Measurements from ENCODE around the gene UBE2J2. TPM values are rescaled to one million over a fixed set of nuclear protein-coding genes. Genes with fewer than 3 reads are reported as not detected.

Gene UBE2J2
- total and polyA plus RNA-seq, 2 donors (not counting 3 experiments of a cell fraction or from before 2014, with no cell fraction given): 60.7 to 80.7 TPM

DNA sequence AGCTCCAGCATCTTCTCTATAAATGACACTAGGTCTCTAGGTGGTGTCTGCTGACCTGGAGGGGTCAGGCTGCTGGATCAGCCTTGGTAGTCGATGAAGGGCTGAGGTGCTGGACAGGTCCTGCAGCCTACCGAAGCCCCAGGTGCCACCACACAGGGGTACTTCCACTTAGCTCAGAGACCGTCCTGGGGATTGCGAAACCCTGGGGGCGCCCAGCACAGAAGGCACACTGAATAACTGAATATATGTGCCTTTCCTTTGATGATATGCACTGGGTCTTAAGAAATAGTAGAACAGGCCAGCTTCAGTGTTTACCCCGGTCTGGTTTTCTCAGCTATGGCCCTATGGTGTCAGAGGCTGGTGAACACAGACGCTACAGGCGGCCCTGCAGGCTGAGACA lies 10.9 kb downstream of the UBE2J2 start:
- Histone ChIP-seq H3K79me2 (ENCODE audit: control insufficient read depth, insufficient read depth, low read length) (peaks cover 28% of the 10 kb centered on the region), H3K27me3 (ENCODE audit: control insufficient read depth in 2 of 2, insufficient read depth in 2 of 2, low read length in 2 of 2) (no peaks in the 10 kb centered on the region), H3K9ac (replicated peaks; ENCODE audit: extremely low read depth, insufficient read depth, low read length) (no peak overlapping the region), H3K4me3 (replicated peaks in 1 of 3; ENCODE audit: insufficient read depth in 1 of 3, low read depth in 1 of 3, low read length in 3 of 3) (no peak overlapping the region), H3K9me3 (replicated peaks; ENCODE audit: control insufficient read depth, insufficient read depth, low read length) (no peaks in the 10 kb centered on the region), H2AFZ (ENCODE audit: low read depth, low read length) (no peak overlapping the region), H3K4me2 (ENCODE audit: insufficient read depth, low read length) (no peak overlapping the region), H3K9me1 (replicated peaks; ENCODE audit: control insufficient read depth, extremely low read depth, insufficient read depth, low read length) (no peaks in the 10 kb centered on the region), H3K27ac (ENCODE audit: insufficient read depth, low read depth, low read length) (no peak overlapping the region), H4K20me1 (replicated peaks; ENCODE audit: control insufficient read depth, extremely low read depth, insufficient read depth, low read length) (no peaks in the 10 kb centered on the region), H3K36me3 (ENCODE audit: control insufficient read depth in 2 of 2, extremely low read depth in 1 of 2, insufficient read depth in 2 of 2, low read length in 2 of 2) (peaks cover 9 to 37% of the 10 kb centered on the region in 2 experiments), H3K4me1 (ENCODE audit: control insufficient read depth, extremely low read depth, insufficient read depth, low read length) (peaks cover 24% of the 10 kb centered on the region)
- intact Hi-C loops (cut with micrococcal nuclease): no loop called here
- FAIRE-seq: no peak
- ChIA-PET CTCF (interaction anchor here (4.6 kb wide), 1 partner anchor 141 kb away, joined by 25 read pairs; no protein-coding TSS in a partner anchor), POLR2A (no interaction called here)
- DNase-seq (ENCODE audit: low read depth, low spot score): no peak
- no peak for TF ChIP-seq CTCF (IDR thresholded peaks at IDR 0.05; ENCODE audit: extremely low read depth in 1 of 2, insufficient read depth in 1 of 2, low read depth in 1 of 2, low read length in 2 of 2)
- no peak for TF ChIP-seq POLR2A (IDR thresholded peaks at IDR 0.05; ENCODE audit: low read depth, low read length)
- TF ChIP-seq GATA2 (IDR thresholded peaks at IDR 0.05; ENCODE audit: insufficient read depth, insufficient read length, low read depth, low read length): no peak
- no peak for TF ChIP-seq EZH2 (IDR thresholded peaks at IDR 0.05; ENCODE audit: borderline replicate concordance, low read depth, low read length, severe bottlenecking)
- TF ChIP-seq FOS (IDR thresholded peaks at IDR 0.05; ENCODE audit: borderline replicate concordance, insufficient read depth, low read length): no peak
- no peak for TF ChIP-seq POLR2AphosphoS5 (IDR thresholded peaks at IDR 0.05; ENCODE audit: insufficient read depth, low read depth, low read length)
- TF ChIP-seq, protein P1, sequence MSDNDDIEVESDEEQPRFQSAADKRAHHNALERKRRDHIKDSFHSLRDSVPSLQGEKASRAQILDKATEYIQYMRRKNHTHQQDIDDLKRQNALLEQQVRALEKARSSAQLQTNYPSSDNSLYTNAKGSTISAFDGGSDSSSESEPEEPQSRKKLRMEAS (IDR thresholded peaks at IDR 0.05; ENCODE audit: insufficient read depth, insufficient read length): no peak
- TF ChIP-seq JUN (IDR thresholded peaks at IDR 0.05; ENCODE audit: borderline replicate concordance, insufficient read depth, insufficient read length, low read depth): no peak
- no peak for TF ChIP-seq MYC (IDR thresholded peaks at IDR 0.05; ENCODE audit: low read depth, low read length)
- BruUV-seq (replicated peaks): no TSS peak
- dilution Hi-C loops (cut with MboI; ENCODE audit: extremely low pct_ligation_motif_present, low sequenced_read_pairs): no loop called here
